Right forelimb (tissue), 1 donor: Measurements from ENCODE around the gene ARHGAP4.

Experiments
- DNase-seq: peaks from one replicate; pipeline ENCODE4 v3.0.0-alpha.2; 2018

Gene ARHGAP4

GRCh38 chrX:153961292-153961691 lies 35.2 kb upstream of the ARHGAP4 start:
- no peak for DNase-seq

GRCh38 chrX:153960786-153961185 lies 34.7 kb upstream of the ARHGAP4 start:
- no peak for DNase-seq

GRCh38 chrX:153960077-153960476 lies 34.0 kb upstream of the ARHGAP4 start:
- no peak for DNase-seq

- no peak for DNase-seq
These were observed 33.6 kb upstream of the ARHGAP4 start for GRCh38 chrX:153959649-153960048.

GRCh38 chrX:153958605-153959004 lies 32.5 kb upstream of the ARHGAP4 start:
- no peak for DNase-seq

- no peak for DNase-seq
These were observed 31.2 kb upstream of the ARHGAP4 start for GRCh38 chrX:153957224-153957623.

- no peak for DNase-seq
These were observed 30.2 kb upstream of the ARHGAP4 start for GRCh38 chrX:153956044-153956907.

GRCh38 chrX:153955228-153955732 lies 29.2 kb upstream of the ARHGAP4 start:
- no peak for DNase-seq

GRCh38 chrX:153954558-153955227 lies 28.6 kb upstream of the ARHGAP4 start:
- no peak for DNase-seq

GRCh38 chrX:153953892-153954557 lies 28.0 kb upstream of the ARHGAP4 start:
- no peak for DNase-seq

GRCh38 chrX:153953342-153953830 lies 27.3 kb upstream of the ARHGAP4 start:
- DNase-seq, result peak; percentile 80

- no peak for DNase-seq
These were observed 26.4 kb upstream of the ARHGAP4 start for GRCh38 chrX:153952373-153953026.

- DNase-seq, result no peak
These were observed 25.8 kb upstream of the ARHGAP4 start for GRCh38 chrX:153951683-153952372.

GRCh38 chrX:153950127-153950526 lies 24.1 kb upstream of the ARHGAP4 start:
- DNase-seq, result no peak

GRCh38 chrX:153948847-153949805 lies 23.1 kb upstream of the ARHGAP4 start:
- DNase-seq, result no peak

- DNase-seq, result no peak
These were observed 22.0 kb upstream of the ARHGAP4 start for GRCh38 chrX:153948002-153948466.

GRCh38 chrX:153947009-153947769 lies 21.1 kb upstream of the ARHGAP4 start:
- DNase-seq, result peak; percentile 66

GRCh38 chrX:153945956-153946943 lies 20.2 kb upstream of the ARHGAP4 start:
- no peak for DNase-seq

GRCh38 chrX:153944800-153945150 lies 18.7 kb upstream of the ARHGAP4 start:
- DNase-seq, result no peak
